ENCODE measurements around the gene ELAC2.

DNA sequence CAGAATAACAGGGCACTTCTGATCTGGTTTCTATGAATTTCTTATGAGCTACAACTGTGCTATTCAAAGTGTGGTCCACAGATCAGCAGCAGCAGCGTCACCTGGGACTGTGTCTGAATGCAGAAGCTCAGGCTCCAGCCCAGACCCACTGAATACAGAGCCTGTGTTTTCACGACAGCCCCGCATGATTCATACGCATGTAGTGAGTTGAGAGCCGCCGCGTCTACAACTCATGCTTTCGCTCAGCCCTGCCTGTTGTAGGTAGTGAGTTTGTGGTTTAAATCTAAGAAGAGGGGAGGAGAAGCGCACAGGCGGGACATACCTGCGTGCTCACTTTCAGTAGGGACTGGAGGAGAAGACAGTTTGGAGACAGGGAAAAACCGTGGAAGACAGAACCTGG, 28.5 kb upstream of the ELAC2 start:
- TF ChIP-seq, protein P1, sequence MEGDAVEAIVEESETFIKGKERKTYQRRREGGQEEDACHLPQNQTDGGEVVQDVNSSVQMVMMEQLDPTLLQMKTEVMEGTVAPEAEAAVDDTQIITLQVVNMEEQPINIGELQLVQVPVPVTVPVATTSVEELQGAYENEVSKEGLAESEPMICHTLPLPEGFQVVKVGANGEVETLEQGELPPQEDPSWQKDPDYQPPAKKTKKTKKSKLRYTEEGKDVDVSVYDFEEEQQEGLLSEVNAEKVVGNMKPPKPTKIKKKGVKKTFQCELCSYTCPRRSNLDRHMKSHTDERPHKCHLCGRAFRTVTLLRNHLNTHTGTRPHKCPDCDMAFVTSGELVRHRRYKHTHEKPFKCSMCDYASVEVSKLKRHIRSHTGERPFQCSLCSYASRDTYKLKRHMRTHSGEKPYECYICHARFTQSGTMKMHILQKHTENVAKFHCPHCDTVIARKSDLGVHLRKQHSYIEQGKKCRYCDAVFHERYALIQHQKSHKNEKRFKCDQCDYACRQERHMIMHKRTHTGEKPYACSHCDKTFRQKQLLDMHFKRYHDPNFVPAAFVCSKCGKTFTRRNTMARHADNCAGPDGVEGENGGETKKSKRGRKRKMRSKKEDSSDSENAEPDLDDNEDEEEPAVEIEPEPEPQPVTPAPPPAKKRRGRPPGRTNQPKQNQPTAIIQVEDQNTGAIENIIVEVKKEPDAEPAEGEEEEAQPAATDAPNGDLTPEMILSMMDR (IDR thresholded peaks at IDR 0.05), result no peak
- no peak for TF ChIP-seq POLR2A (IDR thresholded peaks at IDR 0.05)
